RPMI7951 (cell line): Measurements from ENCODE around the gene SPESP1. TPM values are rescaled to one million over a fixed set of nuclear protein-coding genes. Genes with fewer than 3 reads are reported as not detected.

Source experiments
- DNase-seq: peaks from one replicate; pipeline ENCODE4 v3.0.0-alpha.2; 2012; ENCODE audit warnings: low read depth
- total RNA-seq: library from RNA; depleted of rRNA; stranded (reverse); fragments of >200 nt; shearing (Covaris generic); gene quantifications from 2 replicates; pipeline ENCODE4 v1.2.3, GENCODE V29; 2014; rRNA removed

Gene SPESP1
- total RNA-seq, 1 experiment from 2014 or later = 46.7 TPM

GRCh38 chr15:68991723-68992122 lies 61.4 kb downstream of the SPESP1 start:
- no peak for DNase-seq

GRCh38 chr15:68992696-68993095 lies 62.4 kb downstream of the SPESP1 start:
- no peak for DNase-seq

- no peak for DNase-seq
Observed at GRCh38 chr15:68993276-68993675, 63.0 kb downstream of the SPESP1 start.

- DNase-seq = peak; percentile 67
Observed at GRCh38 chr15:68994149-68994548, 63.8 kb downstream of the SPESP1 start.

- DNase-seq = no peak
Observed at GRCh38 chr15:68994981-68995761, 64.8 kb downstream of the SPESP1 start.

Other genes with a start within 250 kb of the SPESP1 start
- gene ANP32A, start 109.6 kb upstream of the SPESP1 start, total RNA-seq = 95.6 and 119 TPM in 2 replicates
- gene NOX5, start 84.2 kb downstream of the SPESP1 start, total RNA-seq = 2.2 and 2.9 TPM in 2 replicates
- gene GLCE, start 230.1 kb downstream of the SPESP1 start, total RNA-seq = 30.4 and 36.6 TPM in 2 replicates